Keratinocyte (primary cell): Measurements from ENCODE around the gene ZNF248. TPM values are rescaled to one million over a fixed set of nuclear protein-coding genes. Genes with fewer than 3 reads are reported as not detected.

ENCODE experiments used
- DNase-seq: peaks from one replicate; pipeline ENCODE4 v3.0.0-alpha.2; 2011; ENCODE audit warnings: low read depth, missing footprints, low spot score
- FAIRE-seq: peaks from 2 replicates; lab custom pipeline; 2011; peaks lifted over from hg19 to GRCh38; lab: Jason Lieb, UNC
- H2AFZ ChIP-seq: 2 replicates; pipeline ENCODE4 v1.6.0; 2012; ENCODE audit warnings: low read length, control low read depth, inconsistent platforms; ENCODE audit not compliant: control insufficient read depth
- H3K27ac ChIP-seq: 2 replicates; pipeline ENCODE4 v1.5.1; 2011; ENCODE audit warnings: low read length; ENCODE audit not compliant: control insufficient read depth, insufficient read depth
- H3K27me3 ChIP-seq: 3 replicates; pipeline ENCODE4 v1.6.0; 2011; ENCODE audit warnings: low read length; ENCODE audit not compliant: control insufficient read depth, insufficient read depth; ENCODE audit errors: extremely low read depth
- H3K36me3 ChIP-seq, 2 experiments: 2 replicates in 1 of 2; 3 replicates in 1 of 2; pipeline ENCODE4 v1.5.1; 2011; ENCODE audit warnings: low read length in 2 of 2, mild to moderate bottlenecking in 1 of 2; ENCODE audit not compliant: control insufficient read depth in 2 of 2, insufficient read depth in 2 of 2; ENCODE audit errors: extremely low read depth in 1 of 2
- H3K4me1 ChIP-seq: 3 replicates; pipeline ENCODE4 v1.5.1; 2011; ENCODE audit warnings: low read length; ENCODE audit not compliant: control insufficient read depth, insufficient read depth; ENCODE audit errors: extremely low read depth
- H3K4me2 ChIP-seq: 3 replicates; pipeline ENCODE4 v1.6.0; 2011; ENCODE audit warnings: low read depth, low read length; ENCODE audit not compliant: control insufficient read depth, insufficient read depth; ENCODE audit errors: extremely low read depth
- H3K4me3 ChIP-seq, 3 experiments: fragments of 200-600 bp in 1 of 3; sonication (generic) in 1 of 3; 2 replicates in 2 of 3; 3 replicates in 1 of 3; pipeline ENCODE4 v1.5.1; 2011 to 2016; ENCODE audit warnings: low read length in 3 of 3, mild to moderate bottlenecking in 3 of 3, control low read depth in 2 of 3, inconsistent platforms in 1 of 3, low read depth in 1 of 3, mixed read lengths in 1 of 3, mixed run types in 1 of 3, moderate library complexity in 1 of 3; ENCODE audit not compliant: control insufficient read depth in 2 of 3, insufficient read depth in 2 of 3; ENCODE audit errors: extremely low read depth in 1 of 3
- H3K79me2 ChIP-seq: 2 replicates; pipeline ENCODE4 v1.6.0; 2012; ENCODE audit warnings: low read length; ENCODE audit not compliant: control insufficient read depth, insufficient read depth
- H3K9ac ChIP-seq: 3 replicates; pipeline ENCODE4 v1.6.0; 2011; ENCODE audit warnings: low read length; ENCODE audit not compliant: control insufficient read depth, insufficient read depth; ENCODE audit errors: extremely low read depth
- H3K9me1 ChIP-seq: 3 replicates; pipeline ENCODE4 v1.6.0; 2011; ENCODE audit warnings: low read length; ENCODE audit not compliant: control insufficient read depth, insufficient read depth; ENCODE audit errors: extremely low read depth
- H3K9me3 ChIP-seq: 2 replicates; pipeline ENCODE4 v1.5.1; 2012; ENCODE audit warnings: low read depth, low read length; ENCODE audit not compliant: control insufficient read depth
- H4K20me1 ChIP-seq: 3 replicates; pipeline ENCODE4 v1.6.0; 2011; ENCODE audit warnings: low read length; ENCODE audit not compliant: control insufficient read depth, insufficient read depth; ENCODE audit errors: extremely low read depth
- EZH2 ChIP-seq: IDR thresholded peaks from one replicate; pipeline ENCODE4 v1.6.1; 2012; ENCODE audit warnings: inconsistent platforms, mild to moderate bottlenecking, low read length, moderate library complexity
- dilution Hi-C: fragments of 300-500 bp; cut with MboI; formaldehyde crosslinking; loops from one replicate; pipeline ENCODE4 v1.7.0; 2020; ENCODE audit warnings: low sequenced_read_pairs; ENCODE audit not compliant: extremely low pct_ligation_motif_present
- polyA plus RNA-seq, 5 experiments: library from polyadenylated mRNA; depleted of rRNA in 3 of 5; stranded (reverse) in 3 of 5; stranded (forward) in 1 of 5; unstranded in 1 of 5; fragments of >200 nt; gene quantifications; 1 replicate in 1 of 5; 2 replicates in 3 of 5; 3 replicates in 1 of 5; pipeline versions ENCODE4 v1.2.1 to v1.2.3, GENCODE V29; 2011 to 2012; ENCODE audit warnings: missing spikeins in 2 of 5, low read depth in 1 of 5, low replicate concordance in 1 of 5
- TF ChIP-seq, protein P1 (sequence below), 3 experiments: IDR thresholded peaks in 1 of 3; conservative IDR thresholded peaks in 1 of 3; optimal IDR thresholded peaks in 1 of 3; 2 replicates in 2 of 3; 3 replicates in 1 of 3; pipeline versions ENCODE3 to v1.5.1; 2011; ENCODE audit warnings: low read length in 3 of 3, mild to moderate bottlenecking in 3 of 3, moderate library complexity in 2 of 3, control low read depth in 1 of 3, inconsistent platforms in 1 of 3; ENCODE audit not compliant: insufficient read depth in 2 of 3; ENCODE audit errors: extremely low read depth in 1 of 3

The ZNF248 gene
- polyA plus RNA-seq, 1 donor (not counting 4 experiments of a cell fraction or from before 2014, with no cell fraction given), result 4.9 TPM

DNA sequence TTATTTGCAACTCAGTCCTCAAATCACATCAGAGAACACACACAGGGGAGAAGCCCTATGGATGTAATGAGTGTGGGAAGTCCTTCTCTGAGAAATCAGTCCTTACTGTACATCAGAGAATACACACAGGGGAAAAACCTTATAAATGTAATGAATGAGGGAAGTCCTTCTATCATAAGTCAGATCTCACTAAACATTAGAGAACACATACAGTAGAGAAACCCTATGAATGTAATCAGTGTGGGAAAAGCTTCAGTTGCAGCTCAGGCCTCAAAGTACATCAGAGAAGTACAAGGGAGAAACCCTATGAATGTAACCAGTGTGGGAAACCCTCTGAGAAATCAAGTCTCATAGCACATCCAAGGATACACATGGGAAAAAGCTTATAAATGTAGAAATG lies 39.0 kb upstream of the ZNF248 start:
- no peak for DNase-seq
- Histone ChIP-seq H3K4me1 (no peaks in the 10 kb centered on the region), H2AFZ (no peak overlapping the region), H3K36me3 (no peaks in the 10 kb centered on the region), H3K4me3 (no peak overlapping the region), H4K20me1 (no peaks in the 10 kb centered on the region), H3K27me3 (no peaks in the 10 kb centered on the region), H3K9ac (no peak overlapping the region), H3K9me1 (no peaks in the 10 kb centered on the region), H3K4me2 (no peak overlapping the region), H3K27ac (no peak overlapping the region), H3K9me3 (no peaks in the 10 kb centered on the region), H3K79me2 (no peaks in the 10 kb centered on the region)
- dilution Hi-C loops, result no loop called here
- TF ChIP-seq, protein P1, sequence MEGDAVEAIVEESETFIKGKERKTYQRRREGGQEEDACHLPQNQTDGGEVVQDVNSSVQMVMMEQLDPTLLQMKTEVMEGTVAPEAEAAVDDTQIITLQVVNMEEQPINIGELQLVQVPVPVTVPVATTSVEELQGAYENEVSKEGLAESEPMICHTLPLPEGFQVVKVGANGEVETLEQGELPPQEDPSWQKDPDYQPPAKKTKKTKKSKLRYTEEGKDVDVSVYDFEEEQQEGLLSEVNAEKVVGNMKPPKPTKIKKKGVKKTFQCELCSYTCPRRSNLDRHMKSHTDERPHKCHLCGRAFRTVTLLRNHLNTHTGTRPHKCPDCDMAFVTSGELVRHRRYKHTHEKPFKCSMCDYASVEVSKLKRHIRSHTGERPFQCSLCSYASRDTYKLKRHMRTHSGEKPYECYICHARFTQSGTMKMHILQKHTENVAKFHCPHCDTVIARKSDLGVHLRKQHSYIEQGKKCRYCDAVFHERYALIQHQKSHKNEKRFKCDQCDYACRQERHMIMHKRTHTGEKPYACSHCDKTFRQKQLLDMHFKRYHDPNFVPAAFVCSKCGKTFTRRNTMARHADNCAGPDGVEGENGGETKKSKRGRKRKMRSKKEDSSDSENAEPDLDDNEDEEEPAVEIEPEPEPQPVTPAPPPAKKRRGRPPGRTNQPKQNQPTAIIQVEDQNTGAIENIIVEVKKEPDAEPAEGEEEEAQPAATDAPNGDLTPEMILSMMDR (optimal IDR thresholded peaks at IDR 0.05 in 1 of 3, IDR thresholded peaks at IDR 0.05 in 1 of 3, conservative IDR thresholded peaks at IDR 0.05 in 1 of 3; ENCODE audit: extremely low read depth in 1 of 3, insufficient read depth in 2 of 3, low read length in 3 of 3), result no peak
- no peak for TF ChIP-seq EZH2
- FAIRE-seq, result no peak

GRCh38 chr10:37895674-37896073 lies 38.3 kb upstream of the ZNF248 start:
- Histone ChIP-seq H3K9me3 (peaks cover 2% of the 10 kb centered on the region), H3K4me3 (no peak overlapping the region), H3K9ac (no peak overlapping the region), H3K9me1 (no peaks in the 10 kb centered on the region), H3K79me2 (no peaks in the 10 kb centered on the region), H3K4me1 (no peaks in the 10 kb centered on the region), H3K27ac (no peak overlapping the region), H3K36me3 (no peaks in the 10 kb centered on the region), H3K27me3 (no peaks in the 10 kb centered on the region), H3K4me2 (no peak overlapping the region), H2AFZ (no peak overlapping the region), H4K20me1 (no peaks in the 10 kb centered on the region)
- no peak for DNase-seq
- FAIRE-seq, result no peak
- no peak for TF ChIP-seq EZH2
- TF ChIP-seq, protein P1 (optimal IDR thresholded peaks at IDR 0.05 in 1 of 3, IDR thresholded peaks at IDR 0.05 in 1 of 3, conservative IDR thresholded peaks at IDR 0.05 in 1 of 3; ENCODE audit: extremely low read depth in 1 of 3, insufficient read depth in 2 of 3, low read length in 3 of 3), result no peak
- dilution Hi-C loops, result no loop called here
